Measurements from ENCODE around the gene POU2F2.

DNA sequence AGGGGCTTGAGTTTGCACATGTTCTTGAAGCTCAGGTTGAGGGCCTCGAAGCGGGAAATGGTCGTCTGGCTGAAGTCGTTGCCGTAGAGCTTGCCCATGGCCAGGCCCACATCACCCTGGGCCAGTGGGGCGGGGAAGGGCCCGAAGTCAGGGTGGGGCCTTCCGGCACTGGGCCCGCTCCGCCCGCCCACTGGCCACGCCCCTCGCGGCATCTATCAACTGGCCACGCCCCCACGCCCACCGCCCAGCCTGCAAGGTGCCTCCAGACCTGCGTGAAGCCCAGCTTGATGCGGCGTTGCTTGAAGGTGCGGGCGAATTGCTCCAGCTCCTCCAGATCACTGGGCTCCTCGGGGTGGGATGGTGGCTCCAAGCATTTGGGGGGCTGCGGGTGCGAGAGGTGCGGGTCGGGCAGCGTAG lies 36.4 kb downstream of the POU2F2 start:
- TF ChIP-seq, protein P1, sequence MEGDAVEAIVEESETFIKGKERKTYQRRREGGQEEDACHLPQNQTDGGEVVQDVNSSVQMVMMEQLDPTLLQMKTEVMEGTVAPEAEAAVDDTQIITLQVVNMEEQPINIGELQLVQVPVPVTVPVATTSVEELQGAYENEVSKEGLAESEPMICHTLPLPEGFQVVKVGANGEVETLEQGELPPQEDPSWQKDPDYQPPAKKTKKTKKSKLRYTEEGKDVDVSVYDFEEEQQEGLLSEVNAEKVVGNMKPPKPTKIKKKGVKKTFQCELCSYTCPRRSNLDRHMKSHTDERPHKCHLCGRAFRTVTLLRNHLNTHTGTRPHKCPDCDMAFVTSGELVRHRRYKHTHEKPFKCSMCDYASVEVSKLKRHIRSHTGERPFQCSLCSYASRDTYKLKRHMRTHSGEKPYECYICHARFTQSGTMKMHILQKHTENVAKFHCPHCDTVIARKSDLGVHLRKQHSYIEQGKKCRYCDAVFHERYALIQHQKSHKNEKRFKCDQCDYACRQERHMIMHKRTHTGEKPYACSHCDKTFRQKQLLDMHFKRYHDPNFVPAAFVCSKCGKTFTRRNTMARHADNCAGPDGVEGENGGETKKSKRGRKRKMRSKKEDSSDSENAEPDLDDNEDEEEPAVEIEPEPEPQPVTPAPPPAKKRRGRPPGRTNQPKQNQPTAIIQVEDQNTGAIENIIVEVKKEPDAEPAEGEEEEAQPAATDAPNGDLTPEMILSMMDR (conservative IDR thresholded peaks at IDR 0.05) = no peak
- no peak for TF ChIP-seq ZFX (IDR thresholded peaks at IDR 0.05)

All from C4-2B (cell line).